DMS 273 (cell line): ENCODE data around the gene MLLT1.

Source experiments
- DNase-seq: peaks from one replicate; lab custom pipeline; 2025; ENCODE audit not compliant: unreplicated experiment; lab: John Stamatoyannopoulos, UW

MLLT1 gene

GRCh38 chr19:6275170-6275744 is 4.5 kb downstream of the MLLT1 start:
- DNase-seq, result no peak

GRCh38 chr19:6274756-6275155 is 5.0 kb downstream of the MLLT1 start:
- DNase-seq, result no peak

GRCh38 chr19:6273701-6274601 is 5.8 kb downstream of the MLLT1 start:
- peak; percentile 75 for DNase-seq

GRCh38 chr19:6272913-6273600 is 6.7 kb downstream of the MLLT1 start:
- no peak for DNase-seq

- no peak for DNase-seq
These were observed 7.4 kb downstream of the MLLT1 start for GRCh38 chr19:6272411-6272791.

GRCh38 chr19:6271721-6272410 is 7.9 kb downstream of the MLLT1 start:
- DNase-seq, result peak; percentile 69

- no peak for DNase-seq
These were observed 8.5 kb downstream of the MLLT1 start for GRCh38 chr19:6271251-6271650.

GRCh38 chr19:6270822-6271221 is 9.0 kb downstream of the MLLT1 start:
- DNase-seq, result no peak

- DNase-seq, result no peak
These were observed 9.6 kb downstream of the MLLT1 start for GRCh38 chr19:6270076-6270745.

GRCh38 chr19:6269101-6269886 is 10.5 kb downstream of the MLLT1 start:
- DNase-seq, result no peak

GRCh38 chr19:6268382-6268771 is 11.4 kb downstream of the MLLT1 start:
- no peak for DNase-seq

- no peak for DNase-seq
These were observed 12.0 kb downstream of the MLLT1 start for GRCh38 chr19:6267552-6268381.

GRCh38 chr19:6264803-6265202 is 15.0 kb downstream of the MLLT1 start:
- DNase-seq, result no peak

GRCh38 chr19:6263735-6264444 is 15.9 kb downstream of the MLLT1 start:
- no peak for DNase-seq

- DNase-seq, result no peak
These were observed 16.5 kb downstream of the MLLT1 start for GRCh38 chr19:6263306-6263705.

- DNase-seq, result no peak
These were observed 17.3 kb downstream of the MLLT1 start for GRCh38 chr19:6262519-6262918.

- no peak for DNase-seq
These were observed 17.9 kb downstream of the MLLT1 start for GRCh38 chr19:6261883-6262282.

- peak; percentile 60 for DNase-seq
These were observed 18.7 kb downstream of the MLLT1 start for GRCh38 chr19:6260912-6261650.
